Left lung (tissue), 10 donors: ENCODE data around the gene DNAJC15. TPM values are rescaled to one million over a fixed set of nuclear protein-coding genes. Genes with fewer than 3 reads are reported as not detected.
"Not testable (repeated sequence)": the region's sequence is repeated elsewhere in the genome, so short reads cannot be mapped to it uniquely, and the experiment has no call there.

Source experiments
- ATAC-seq: fragments of 200-7000 bp; cut with Tn5 transposase; one replicate; pipeline ENCODE4 v1.9.1; 2020; ENCODE audit warnings: moderate library complexity
- DNase-seq, 4 donors: peaks; one replicate each; pipeline ENCODE4 v3.0.0-alpha.2; 2013 to 2020
- H3K27ac ChIP-seq, 2 donors: fragments of 200-600 bp; sonication (generic) in 1 of 2; one replicate each; pipeline versions ENCODE4 v1.5.0 to v1.8.0; 2020 to 2021
- H3K27me3 ChIP-seq, 2 donors: fragments of 200-600 bp; sonication (generic) in 1 of 2; one replicate each; pipeline versions ENCODE4 v1.5.0 to v1.8.0; 2020 to 2021
- H3K36me3 ChIP-seq, 2 donors: fragments of 200-600 bp; sonication (generic) in 1 of 2; one replicate each; pipeline versions ENCODE4 v1.5.0 to v1.8.0; 2020 to 2021
- H3K4me1 ChIP-seq, 2 donors: fragments of 200-600 bp; one replicate each; pipeline ENCODE4 v1.8.0; 2021
- H3K4me3 ChIP-seq, 2 donors: fragments of 200-600 bp; sonication (generic) in 1 of 2; one replicate each; pipeline versions ENCODE4 v1.5.0 to v1.8.0; 2020 to 2021; ENCODE audit warnings: mild to moderate bottlenecking in 1 of 2
- H3K9me3 ChIP-seq, 2 donors: fragments of 200-600 bp; sonication (generic) in 1 of 2; one replicate each; pipeline versions ENCODE4 v1.5.0 to v1.8.0; 2020 to 2021
- intact Hi-C, 2 donors: fragments of 100-400 bp; cut with DNase I; formaldehyde crosslinking; loops; one replicate each; pipeline versions ENCODE4 v1.11.2 to v1.14.2; 2022
- polyA plus RNA-seq, 6 donors: library from polyadenylated mRNA; unstranded; fragments of 120-200 nt; gene quantifications; one replicate each; pipeline ENCODE4 v1.2.1, GENCODE V29; 2013; ENCODE audit not compliant: insufficient read length in 6 of 6
- total RNA-seq, 2 donors: library from RNA; stranded (reverse); fragmentation: NEBNext Ultra II Directional; extraction: Animal tissue kit (Norgen Biotek cat#: 25700); gene quantifications; one replicate each; pipeline ENCODE4 v1.2.1, GENCODE V29; 2021
- TF ChIP-seq, protein P1 (sequence below), 2 donors: fragments of 200-600 bp; sonication (generic) in 1 of 2; IDR thresholded peaks; one replicate each; pipeline versions ENCODE4 v1.5.0 to v1.8.0; 2021; ENCODE audit warnings: antibody characterized with exemption in 2 of 2
- donor health status: DM: no; HTN: yes; CAD: no.
- donor health status: DM: no; HTN: no; CAD: no.

DNAJC15 gene
- total and polyA plus RNA-seq, 8 donors: 12.8 to 28.5 (median 21.9) TPM

DNA sequence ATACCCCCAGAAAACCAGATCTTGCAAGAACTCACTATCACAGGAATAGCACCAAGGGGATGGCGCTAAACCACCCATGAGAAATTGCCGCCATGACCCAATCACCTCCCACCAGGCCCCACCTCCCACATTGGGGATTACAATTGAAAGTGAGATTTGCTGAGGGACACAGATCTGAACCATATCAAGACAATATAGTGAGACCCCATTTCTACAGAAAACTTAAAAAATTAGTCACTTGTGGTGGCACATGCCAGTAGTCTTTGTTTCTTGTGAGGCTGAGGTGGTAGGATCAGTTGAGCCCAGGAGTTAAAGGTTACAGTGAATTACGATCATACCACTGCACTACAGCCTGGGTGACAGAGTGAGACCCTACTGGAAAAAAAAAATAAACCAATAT, 9.7 kb downstream of the DNAJC15 start:
- Histone ChIP-seq H3K27me3 (no peaks in the 10 kb centered on the region), H3K9me3 (no peaks in the 10 kb centered on the region), H3K27ac (no peak overlapping the region), H3K4me1 (peaks cover 0 to 4% of the 10 kb centered on the region in 2 donors), H3K4me3 (no peak overlapping the region), H3K36me3 (peaks cover 0 to 10% of the 10 kb centered on the region in 2 donors)
- no peak for DNase-seq
- TF ChIP-seq, protein P1, sequence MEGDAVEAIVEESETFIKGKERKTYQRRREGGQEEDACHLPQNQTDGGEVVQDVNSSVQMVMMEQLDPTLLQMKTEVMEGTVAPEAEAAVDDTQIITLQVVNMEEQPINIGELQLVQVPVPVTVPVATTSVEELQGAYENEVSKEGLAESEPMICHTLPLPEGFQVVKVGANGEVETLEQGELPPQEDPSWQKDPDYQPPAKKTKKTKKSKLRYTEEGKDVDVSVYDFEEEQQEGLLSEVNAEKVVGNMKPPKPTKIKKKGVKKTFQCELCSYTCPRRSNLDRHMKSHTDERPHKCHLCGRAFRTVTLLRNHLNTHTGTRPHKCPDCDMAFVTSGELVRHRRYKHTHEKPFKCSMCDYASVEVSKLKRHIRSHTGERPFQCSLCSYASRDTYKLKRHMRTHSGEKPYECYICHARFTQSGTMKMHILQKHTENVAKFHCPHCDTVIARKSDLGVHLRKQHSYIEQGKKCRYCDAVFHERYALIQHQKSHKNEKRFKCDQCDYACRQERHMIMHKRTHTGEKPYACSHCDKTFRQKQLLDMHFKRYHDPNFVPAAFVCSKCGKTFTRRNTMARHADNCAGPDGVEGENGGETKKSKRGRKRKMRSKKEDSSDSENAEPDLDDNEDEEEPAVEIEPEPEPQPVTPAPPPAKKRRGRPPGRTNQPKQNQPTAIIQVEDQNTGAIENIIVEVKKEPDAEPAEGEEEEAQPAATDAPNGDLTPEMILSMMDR (IDR thresholded peaks at IDR 0.05): no peak
- intact Hi-C loops: no loop called here
- no peak for ATAC-seq

DNA sequence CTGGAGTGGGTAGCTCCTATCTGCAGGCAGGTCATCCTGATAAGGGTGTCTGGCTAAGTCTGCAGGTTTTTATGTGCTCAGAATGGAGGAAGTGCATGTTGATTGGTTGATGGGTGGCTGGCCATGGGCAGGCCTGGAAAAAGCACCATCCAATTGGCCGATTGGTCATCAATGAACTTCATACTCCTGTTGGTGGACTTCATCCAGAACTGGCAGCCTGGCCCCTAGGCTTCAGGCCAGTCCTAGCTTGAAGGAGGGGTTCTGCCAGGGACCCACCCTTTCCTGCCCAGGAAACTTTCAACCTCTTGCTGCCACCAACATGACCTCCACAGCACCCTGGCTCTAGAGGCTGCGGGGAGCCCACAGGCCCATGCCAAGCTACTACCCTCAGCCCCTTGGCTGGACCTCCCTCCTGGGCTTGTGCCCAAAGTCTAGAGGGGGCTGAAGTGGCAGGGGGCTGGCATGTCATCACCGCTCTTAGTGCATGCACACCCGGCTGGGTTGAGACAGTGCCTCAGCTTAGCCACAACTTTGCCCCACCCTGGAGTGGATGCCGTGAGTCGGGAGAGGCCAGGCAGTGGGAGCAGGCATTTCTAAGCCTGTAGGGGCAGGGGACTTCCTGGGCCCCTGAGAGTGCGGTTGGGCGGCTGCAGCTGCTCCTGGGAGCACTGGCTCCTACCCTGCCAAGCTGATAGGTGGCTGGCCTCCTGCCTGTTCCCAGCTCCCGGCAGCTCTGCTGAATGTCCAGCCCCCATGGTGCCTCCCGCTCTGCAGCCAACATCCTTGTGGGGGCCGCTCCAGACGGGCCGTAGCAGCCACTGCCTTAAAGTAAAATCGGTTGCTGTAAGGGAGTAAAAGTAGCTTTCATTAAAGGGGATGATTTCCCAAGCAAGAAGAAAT, 13.2 kb downstream of the DNAJC15 start:
- Histone ChIP-seq H3K4me3 (no peak overlapping the region), H3K36me3 (peaks cover 0 to 10% of the 10 kb centered on the region in 2 donors), H3K27ac (no peak overlapping the region), H3K4me1 (peaks cover 3 to 8% of the 10 kb centered on the region in 2 donors), H3K9me3 (no peaks in the 10 kb centered on the region), H3K27me3 (no peaks in the 10 kb centered on the region)
- TF ChIP-seq, protein P1 (IDR thresholded peaks at IDR 0.05): no peak
- intact Hi-C loops: no loop called here
- DNase-seq (peak in 1 of 4 donors; percentile 73), ATAC-seq (peak; percentile 64)

DNA sequence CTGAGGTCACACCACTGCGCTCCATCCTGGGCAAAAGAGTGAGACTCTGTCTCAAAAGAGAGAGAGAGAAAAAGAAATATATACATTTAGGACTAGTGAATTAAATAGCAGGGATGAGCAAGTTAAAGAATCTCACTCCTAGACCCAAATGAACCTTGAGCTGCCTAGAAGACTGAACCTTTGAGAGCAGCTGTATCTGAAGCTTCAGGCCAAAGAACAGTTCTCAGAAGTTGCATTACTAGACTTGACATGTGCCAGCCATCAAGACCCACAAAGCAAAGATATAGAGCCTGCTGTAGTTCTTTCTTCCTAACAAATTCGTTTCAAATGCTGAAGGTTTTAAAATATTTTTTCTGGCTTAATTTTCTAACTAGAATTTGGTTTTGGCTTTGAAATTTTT, 16.6 kb downstream of the DNAJC15 start:
- intact Hi-C loops: no loop called here

DNA sequence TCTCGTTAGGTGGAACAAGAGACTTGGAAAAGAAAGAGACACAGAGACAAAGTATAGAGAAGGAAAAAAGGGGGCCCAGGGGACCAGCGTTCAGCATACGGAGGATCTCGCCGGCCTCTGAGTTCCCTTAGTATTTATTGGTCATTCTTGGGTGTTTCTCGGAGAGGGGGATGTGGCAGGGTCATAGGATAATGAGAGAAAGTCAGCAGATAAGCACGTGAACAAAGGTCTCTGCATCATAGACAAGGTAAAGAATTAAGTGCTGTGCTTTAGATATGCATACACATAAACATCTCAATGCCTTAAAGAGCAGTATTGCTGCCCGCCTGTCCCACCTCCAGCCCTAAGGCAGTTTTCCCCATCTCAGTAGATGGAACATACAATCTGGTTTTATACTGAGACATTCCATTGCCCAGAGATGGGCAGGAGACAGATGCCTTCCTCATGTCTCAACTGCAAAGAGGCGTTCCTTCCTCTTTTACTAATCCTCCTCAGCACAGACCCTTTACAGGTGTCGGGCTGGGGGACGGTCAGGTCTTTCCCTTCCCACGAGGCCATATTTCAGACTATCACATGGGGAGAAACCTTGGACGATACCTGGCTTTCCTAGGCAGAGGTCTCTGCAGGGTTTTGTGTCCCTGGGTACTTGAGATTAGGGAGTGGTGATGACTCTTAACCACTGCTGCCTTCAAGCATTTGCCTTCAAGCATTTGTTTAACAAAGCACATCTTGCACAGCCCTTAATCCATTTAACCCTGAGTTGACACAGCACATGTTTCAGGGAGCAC, 17.4 kb downstream of the DNAJC15 start:
- H3K36me3 ChIP-seq, H3K27ac ChIP-seq, intact Hi-C loops, H3K9me3 ChIP-seq, H3K27me3 ChIP-seq, DNase-seq, H3K4me3 ChIP-seq: not testable (repeated sequence)
- H3K4me1 ChIP-seq: peaks cover 16 to 26% of the 10 kb centered on the region in 2 donors
- ATAC-seq: peak; percentile 71

More for the DNA sequence above, 16.6 kb downstream of the DNAJC15 start:
- ATAC-seq (no peak), DNase-seq (no peak)
- Histone ChIP-seq H3K36me3 (no peaks in the 10 kb centered on the region), H3K4me1 (peaks cover 14 to 18% of the 10 kb centered on the region in 2 donors), H3K27ac (no peak overlapping the region), H3K4me3 (no peak overlapping the region), H3K9me3 (no peaks in the 10 kb centered on the region), H3K27me3 (no peaks in the 10 kb centered on the region)
- TF ChIP-seq, protein P1 (IDR thresholded peaks at IDR 0.05): no peak

DNA sequence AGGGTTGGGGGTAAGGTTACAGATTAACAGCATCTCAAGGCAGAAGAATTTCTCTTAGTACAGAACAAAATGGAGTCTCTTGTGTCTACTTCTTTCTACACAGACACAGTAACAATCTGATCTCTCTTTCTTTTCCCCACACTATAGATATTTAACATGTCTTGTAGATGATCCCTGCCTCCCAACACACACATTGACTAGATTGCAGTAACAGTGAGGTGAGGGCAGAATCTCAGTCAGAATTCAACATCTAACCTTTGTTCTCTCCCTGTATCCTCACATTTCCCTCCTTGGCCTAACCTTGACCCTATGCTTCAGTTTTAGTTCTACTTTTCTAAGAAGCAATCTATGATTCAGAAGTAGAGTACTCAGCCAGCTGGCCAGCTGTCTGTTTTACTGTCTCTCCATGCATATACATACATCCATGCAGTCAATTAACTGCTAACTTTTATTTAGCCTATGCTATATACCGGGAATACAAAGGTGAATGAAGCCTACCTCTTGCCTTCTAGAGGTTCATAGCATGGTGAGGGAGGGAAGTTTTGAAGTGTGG, 18.1 kb downstream of the DNAJC15 start:
- Histone ChIP-seq H3K9me3 (no peaks in the 10 kb centered on the region), H3K4me3 (no peak overlapping the region), H3K4me1 (peaks cover 16 to 27% of the 10 kb centered on the region in 2 donors), H3K27ac (no peak overlapping the region), H3K36me3 (no peaks in the 10 kb centered on the region), H3K27me3 (no peaks in the 10 kb centered on the region)
- ATAC-seq (peak; percentile 20), DNase-seq (no peak)
- TF ChIP-seq, protein P1 (IDR thresholded peaks at IDR 0.05): no peak
- intact Hi-C loops: no loop called here
